ENCODE data around the gene STK25.

- TF ChIP-seq CTCF (IDR thresholded peaks at IDR 0.05; ENCODE audit: insufficient read depth, low read length, poor library complexity, severe bottlenecking) (no peak), EZH2phosphoT487 (conservative IDR thresholded peaks at IDR 0.05; ENCODE audit: low read length) (no peak)
Measured at GRCh38 chr2:241539616-241540374, 31.4 kb upstream of the STK25 start.
